ENCODE results near the gene NIM1K.
"Not testable (repeated sequence)": the region's sequence is repeated elsewhere in the genome, so short reads cannot be mapped to it uniquely, and the experiment has no call there.

DNA sequence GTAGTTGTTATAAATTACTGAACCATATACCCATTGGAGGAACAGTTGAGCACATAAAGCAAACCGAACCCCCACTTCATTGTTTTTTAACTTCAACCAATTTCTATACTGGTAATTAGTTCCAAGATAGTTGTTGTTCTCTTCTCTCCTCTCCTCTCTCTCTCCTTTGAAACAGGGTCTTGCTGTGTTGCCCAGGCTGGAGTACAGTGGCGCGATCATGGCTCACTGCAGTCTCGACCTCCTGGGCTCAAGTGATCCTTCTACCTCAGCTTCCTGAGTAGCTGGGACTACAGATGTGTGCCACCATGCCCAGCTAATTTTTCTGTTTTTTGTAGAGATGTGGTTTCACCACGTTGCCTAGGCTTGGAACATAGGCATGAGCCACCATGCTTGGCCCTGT, 27.2 kb upstream of the NIM1K start:
- TF ChIP-seq, protein P1, sequence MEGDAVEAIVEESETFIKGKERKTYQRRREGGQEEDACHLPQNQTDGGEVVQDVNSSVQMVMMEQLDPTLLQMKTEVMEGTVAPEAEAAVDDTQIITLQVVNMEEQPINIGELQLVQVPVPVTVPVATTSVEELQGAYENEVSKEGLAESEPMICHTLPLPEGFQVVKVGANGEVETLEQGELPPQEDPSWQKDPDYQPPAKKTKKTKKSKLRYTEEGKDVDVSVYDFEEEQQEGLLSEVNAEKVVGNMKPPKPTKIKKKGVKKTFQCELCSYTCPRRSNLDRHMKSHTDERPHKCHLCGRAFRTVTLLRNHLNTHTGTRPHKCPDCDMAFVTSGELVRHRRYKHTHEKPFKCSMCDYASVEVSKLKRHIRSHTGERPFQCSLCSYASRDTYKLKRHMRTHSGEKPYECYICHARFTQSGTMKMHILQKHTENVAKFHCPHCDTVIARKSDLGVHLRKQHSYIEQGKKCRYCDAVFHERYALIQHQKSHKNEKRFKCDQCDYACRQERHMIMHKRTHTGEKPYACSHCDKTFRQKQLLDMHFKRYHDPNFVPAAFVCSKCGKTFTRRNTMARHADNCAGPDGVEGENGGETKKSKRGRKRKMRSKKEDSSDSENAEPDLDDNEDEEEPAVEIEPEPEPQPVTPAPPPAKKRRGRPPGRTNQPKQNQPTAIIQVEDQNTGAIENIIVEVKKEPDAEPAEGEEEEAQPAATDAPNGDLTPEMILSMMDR (conservative IDR thresholded peaks at IDR 0.05 in 1 of 2, IDR thresholded peaks at IDR 0.05 in 1 of 2; ENCODE audit: extremely low read depth in 1 of 2, insufficient read depth in 1 of 2, low read depth in 1 of 2, low read length in 2 of 2), result not testable (repeated sequence)
- TF ChIP-seq EZH2 (IDR thresholded peaks at IDR 0.05; ENCODE audit: borderline replicate concordance, low read length), result not testable (repeated sequence)

Measured in mammary epithelial cell (primary cell).